HUES48 (cell line): ENCODE measurements around the gene TLK1.

ENCODE experiments used
- H3K27ac ChIP-seq: one replicate; pipeline ENCODE4 v1.7.0; 2013; ENCODE audit warnings: low read depth, low read length, inconsistent platforms
- H3K27me3 ChIP-seq: 2 replicates; pipeline ENCODE4 v1.6.1; 2013; ENCODE audit warnings: mild to moderate bottlenecking, low read length; ENCODE audit not compliant: control insufficient read depth, insufficient read depth
- H3K36me3 ChIP-seq: 2 replicates; pipeline ENCODE4 v1.6.1; 2013; ENCODE audit warnings: low read length; ENCODE audit not compliant: control insufficient read depth, insufficient read depth
- H3K4me1 ChIP-seq: 2 replicates; pipeline ENCODE4 v1.6.1; 2013; ENCODE audit warnings: mild to moderate bottlenecking, low read length; ENCODE audit not compliant: control insufficient read depth, insufficient read depth
- H3K4me3 ChIP-seq: 2 replicates; pipeline ENCODE4 v1.5.1; 2013; ENCODE audit warnings: mild to moderate bottlenecking, low read depth, low read length
- H3K9ac ChIP-seq: 2 replicates; pipeline ENCODE4 v1.6.1; 2013; ENCODE audit warnings: mild to moderate bottlenecking, low read depth, low read length, moderate library complexity
- H3K9me3 ChIP-seq: 2 replicates; pipeline ENCODE4 v1.6.1; 2013; ENCODE audit warnings: low read length; ENCODE audit not compliant: control insufficient read depth, insufficient read depth

The TLK1 gene

GRCh38 chr2:171185941-171186340 is 25.2 kb upstream of the TLK1 start:
- Histone ChIP-seq H3K27ac (no peak overlapping the region), H3K36me3 (no peaks in the 10 kb centered on the region), H3K4me3 (no peak overlapping the region), H3K9me3 (no peaks in the 10 kb centered on the region), H3K4me1 (peaks cover 8% of the 10 kb centered on the region; the same call in 1 of the 2 replicates), H3K27me3 (no peaks in the 10 kb centered on the region), H3K9ac (no peak overlapping the region)

GRCh38 chr2:171185165-171185818 is 24.6 kb upstream of the TLK1 start:
- Histone ChIP-seq H3K4me1 (peaks cover 8% of the 10 kb centered on the region; the same call in 1 of the 2 replicates), H3K27ac (no peak overlapping the region), H3K27me3 (no peaks in the 10 kb centered on the region), H3K9me3 (no peaks in the 10 kb centered on the region), H3K36me3 (no peaks in the 10 kb centered on the region), H3K9ac (no peak overlapping the region), H3K4me3 (no peak overlapping the region)

- Histone ChIP-seq H3K9ac (no peak overlapping the region), H3K9me3 (no peaks in the 10 kb centered on the region)
Measured at GRCh38 chr2:171181064-171182049, 20.7 kb upstream of the TLK1 start.

GRCh38 chr2:171180229-171180930 is 19.7 kb upstream of the TLK1 start:
- no peaks in the 10 kb centered on the region for H3K27me3 ChIP-seq
- H3K4me1 ChIP-seq, result peaks cover 8% of the 10 kb centered on the region; the same call in 1 of the 2 replicates
- no peak overlapping the region for H3K4me3 ChIP-seq
- no peak overlapping the region for H3K9ac ChIP-seq
- H3K27ac ChIP-seq, result no peak overlapping the region
- H3K9me3 ChIP-seq, result no peaks in the 10 kb centered on the region
- H3K36me3 ChIP-seq, result no peaks in the 10 kb centered on the region

More at GRCh38 chr2:171181064-171182049, 20.7 kb upstream of the TLK1 start:
- H3K27me3 ChIP-seq, result no peaks in the 10 kb centered on the region
- H3K27ac ChIP-seq, result no peak overlapping the region
- H3K4me3 ChIP-seq, result no peak overlapping the region
- H3K4me1 ChIP-seq, result peaks cover 8% of the 10 kb centered on the region; the same call in 1 of the 2 replicates
- no peaks in the 10 kb centered on the region for H3K36me3 ChIP-seq

- Histone ChIP-seq H3K9ac (no peak overlapping the region), H3K4me1 (peaks cover 8% of the 10 kb centered on the region; the same call in 1 of the 2 replicates), H3K4me3 (no peak overlapping the region), H3K9me3 (no peaks in the 10 kb centered on the region), H3K27me3 (no peaks in the 10 kb centered on the region), H3K36me3 (no peaks in the 10 kb centered on the region), H3K27ac (no peak overlapping the region)
Measured at GRCh38 chr2:171178993-171179392, 18.3 kb upstream of the TLK1 start.

- H3K4me1 ChIP-seq, result 0 out of 2 replicates have a peak, but pooled peaks cover 2% of the 10 kb centered on the region
- H3K36me3 ChIP-seq, result no peaks in the 10 kb centered on the region
- no peaks in the 10 kb centered on the region for H3K9me3 ChIP-seq
- H3K27ac ChIP-seq, result no peak overlapping the region
- H3K4me3 ChIP-seq, result no peak overlapping the region
- H3K27me3 ChIP-seq, result no peaks in the 10 kb centered on the region
- no peak overlapping the region for H3K9ac ChIP-seq
Measured at GRCh38 chr2:171176516-171176915, 15.8 kb upstream of the TLK1 start.

GRCh38 chr2:171174075-171174474 is 13.4 kb upstream of the TLK1 start:
- no peaks in the 10 kb centered on the region for H3K36me3 ChIP-seq
- H3K27ac ChIP-seq, result no peak overlapping the region
- H3K9ac ChIP-seq, result no peak overlapping the region
- H3K4me1 ChIP-seq, result no peaks in the 10 kb centered on the region
- no peaks in the 10 kb centered on the region for H3K27me3 ChIP-seq
- no peaks in the 10 kb centered on the region for H3K9me3 ChIP-seq
- H3K4me3 ChIP-seq, result no peak overlapping the region

GRCh38 chr2:171173087-171173486 is 12.4 kb upstream of the TLK1 start:
- Histone ChIP-seq H3K27me3 (no peaks in the 10 kb centered on the region), H3K9ac (no peak overlapping the region), H3K36me3 (no peaks in the 10 kb centered on the region), H3K27ac (no peak overlapping the region), H3K4me3 (no peak overlapping the region), H3K9me3 (no peaks in the 10 kb centered on the region), H3K4me1 (no peaks in the 10 kb centered on the region)

GRCh38 chr2:171171808-171172207 is 11.1 kb upstream of the TLK1 start:
- Histone ChIP-seq H3K9me3 (no peaks in the 10 kb centered on the region), H3K27ac (no peak overlapping the region), H3K4me1 (no peaks in the 10 kb centered on the region), H3K36me3 (no peaks in the 10 kb centered on the region), H3K4me3 (no peak overlapping the region), H3K9ac (no peak overlapping the region), H3K27me3 (no peaks in the 10 kb centered on the region)

- Histone ChIP-seq H3K4me1 (no peaks in the 10 kb centered on the region), H3K9me3 (no peaks in the 10 kb centered on the region), H3K4me3 (no peak overlapping the region), H3K36me3 (no peaks in the 10 kb centered on the region), H3K9ac (no peak overlapping the region), H3K27ac (no peak overlapping the region), H3K27me3 (no peaks in the 10 kb centered on the region)
Measured at GRCh38 chr2:171169839-171170238, 9.1 kb upstream of the TLK1 start.
